Upper lobe of right lung (tissue), 1 donor: ENCODE results near the gene REEP3. TPM values are rescaled to one million over a fixed set of nuclear protein-coding genes. Genes with fewer than 3 reads are reported as not detected.

Experiments
- ATAC-seq: fragments of 200-7000 bp; cut with Tn5 transposase; one replicate; pipeline ENCODE4 v1.9.1; 2020; ENCODE audit warnings: mild to moderate bottlenecking, moderate library complexity
- DNase-seq: peaks from one replicate; pipeline ENCODE4 v3.0.0-alpha.2; 2020
- H3K27ac ChIP-seq: fragments of 200-600 bp; one replicate; pipeline ENCODE4 v1.8.0; 2022
- H3K27me3 ChIP-seq: fragments of 200-600 bp; one replicate; pipeline ENCODE4 v1.8.0; 2022; ENCODE audit warnings: mild to moderate bottlenecking
- H3K36me3 ChIP-seq: fragments of 200-600 bp; one replicate; pipeline ENCODE4 v1.8.0; 2022
- H3K4me1 ChIP-seq: fragments of 200-600 bp; one replicate; pipeline ENCODE4 v1.8.0; 2022
- H3K4me3 ChIP-seq: fragments of 200-600 bp; one replicate; pipeline ENCODE4 v1.8.0; 2022; ENCODE audit warnings: mild to moderate bottlenecking
- H3K9me3 ChIP-seq: fragments of 200-600 bp; one replicate; pipeline ENCODE4 v1.8.0; 2022
- CTCF ChIP-seq: fragments of 200-600 bp; IDR thresholded peaks from one replicate; pipeline ENCODE4 v1.8.0; 2022; ENCODE audit warnings: antibody characterized with exemption
- intact Hi-C: fragments of 100-400 bp; cut with DNase I; formaldehyde crosslinking; loops from one replicate; pipeline ENCODE4 v1.11.0; 2022
- total RNA-seq: library from RNA; stranded (reverse); fragmentation: NEBNext Ultra II Directional; extraction: Animal tissue kit (Norgen Biotek cat#: 25700); gene quantifications from one replicate; pipeline ENCODE4 v1.2.1, GENCODE V29; 2021
- donor health status: DM: no; HTN: yes; CAD: no; lungs with severe emphysema.

The REEP3 gene
- total RNA-seq, 1 donor from 2014 or later: 57.1 TPM

- H3K9me3 ChIP-seq: no peaks in the 10 kb centered on the region
- H3K36me3 ChIP-seq: peaks cover 8% of the 10 kb centered on the region
- no peaks in the 10 kb centered on the region for H3K4me1 ChIP-seq
- TF ChIP-seq CTCF: no peak
- DNase-seq (no peak), ATAC-seq (no peak)
- intact Hi-C loops: no loop called here
- no peaks in the 10 kb centered on the region for H3K27me3 ChIP-seq
- H3K27ac ChIP-seq: no peak overlapping the region
- H3K4me3 ChIP-seq: no peak overlapping the region
These were observed 82.7 kb downstream of the REEP3 start for GRCh38 chr10:63603709-63604445.

GRCh38 chr10:63605197-63605967, 84.2 kb downstream of the REEP3 start:
- no peak overlapping the region for H3K27ac ChIP-seq
- no peaks in the 10 kb centered on the region for H3K4me1 ChIP-seq
- no peak overlapping the region for H3K4me3 ChIP-seq
- no peak for TF ChIP-seq CTCF
- intact Hi-C loops: no loop called here
- H3K9me3 ChIP-seq: no peaks in the 10 kb centered on the region
- ATAC-seq (no peak), DNase-seq (no peak)
- no peaks in the 10 kb centered on the region for H3K27me3 ChIP-seq
- H3K36me3 ChIP-seq: no peaks in the 10 kb centered on the region

- Histone ChIP-seq H3K4me3 (no peak overlapping the region), H3K9me3 (no peaks in the 10 kb centered on the region), H3K36me3 (no peaks in the 10 kb centered on the region), H3K27ac (no peak overlapping the region), H3K4me1 (no peaks in the 10 kb centered on the region), H3K27me3 (no peaks in the 10 kb centered on the region)
- no peak for TF ChIP-seq CTCF
- intact Hi-C loops: no loop called here
- ATAC-seq (no peak), DNase-seq (no peak)
These were observed 87.3 kb downstream of the REEP3 start for GRCh38 chr10:63608511-63608910.

GRCh38 chr10:63611078-63611477, 89.9 kb downstream of the REEP3 start:
- no peaks in the 10 kb centered on the region for H3K36me3 ChIP-seq
- DNase-seq (no peak), ATAC-seq (no peak)
- no peak for TF ChIP-seq CTCF
- no peaks in the 10 kb centered on the region for H3K27me3 ChIP-seq
- intact Hi-C loops: no loop called here
- H3K9me3 ChIP-seq: no peaks in the 10 kb centered on the region
- no peak overlapping the region for H3K27ac ChIP-seq
- H3K4me1 ChIP-seq: no peaks in the 10 kb centered on the region
- H3K4me3 ChIP-seq: no peak overlapping the region

GRCh38 chr10:63614371-63614891, 93.2 kb downstream of the REEP3 start:
- ATAC-seq: no peak
- Histone ChIP-seq H3K27me3 (no peaks in the 10 kb centered on the region), H3K4me3 (no peak overlapping the region), H3K9me3 (no peaks in the 10 kb centered on the region), H3K36me3 (no peaks in the 10 kb centered on the region), H3K27ac (peak overlapping the region; percentile 38), H3K4me1 (no peaks in the 10 kb centered on the region)
- DNase-seq: no peak
- intact Hi-C loops: no loop called here
- TF ChIP-seq CTCF: no peak
